IPS-NIHi11 (cell line): Measurements from ENCODE around the gene FOXJ3.
"Not testable (repeated sequence)": the region's sequence is repeated elsewhere in the genome, so short reads cannot be mapped to it uniquely, and the experiment has no call there.

Source experiments
- DNase-seq: peaks from one replicate; pipeline ENCODE4 v3.0.0; 2012; ENCODE audit warnings: mixed read lengths, low spot score

The FOXJ3 gene

DNA sequence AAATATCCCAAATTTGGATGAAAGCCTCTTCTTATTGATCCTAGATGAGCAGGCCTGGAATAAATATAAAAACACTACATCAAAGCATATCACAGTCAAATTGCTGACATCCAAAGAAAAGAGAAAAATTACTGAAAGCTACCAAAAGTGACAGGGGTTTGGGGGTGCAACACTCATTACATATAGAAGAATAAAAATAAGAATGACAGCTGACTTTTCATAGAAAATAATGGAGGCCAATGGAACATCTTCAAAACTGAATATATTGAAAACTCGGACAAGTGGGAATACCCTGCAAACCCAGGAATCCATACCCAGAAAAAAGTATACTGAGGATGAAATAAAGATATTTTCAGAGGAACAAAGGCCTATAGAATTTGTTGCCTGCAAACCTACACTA, 84.0 kb downstream of the FOXJ3 start:
- DNase-seq, result no peak

DNA sequence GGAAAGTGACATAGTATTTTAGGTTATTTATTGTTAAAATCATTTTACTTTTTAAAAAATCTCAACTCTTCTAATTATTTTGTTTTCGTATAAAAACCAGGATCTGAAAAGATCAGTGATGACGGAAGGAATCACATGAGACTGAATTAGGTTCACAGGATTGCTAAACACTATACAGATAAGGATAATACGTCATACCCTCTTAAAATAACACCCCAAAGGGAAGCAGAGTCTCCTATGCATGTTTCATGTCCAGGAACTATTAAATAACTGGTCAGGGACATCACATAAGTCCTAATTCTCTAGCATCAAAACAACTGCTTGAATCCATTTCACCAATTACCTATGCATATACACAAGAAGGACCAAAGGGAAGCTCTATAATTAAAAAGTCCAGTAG, 84.9 kb downstream of the FOXJ3 start:
- DNase-seq, result no peak

DNA sequence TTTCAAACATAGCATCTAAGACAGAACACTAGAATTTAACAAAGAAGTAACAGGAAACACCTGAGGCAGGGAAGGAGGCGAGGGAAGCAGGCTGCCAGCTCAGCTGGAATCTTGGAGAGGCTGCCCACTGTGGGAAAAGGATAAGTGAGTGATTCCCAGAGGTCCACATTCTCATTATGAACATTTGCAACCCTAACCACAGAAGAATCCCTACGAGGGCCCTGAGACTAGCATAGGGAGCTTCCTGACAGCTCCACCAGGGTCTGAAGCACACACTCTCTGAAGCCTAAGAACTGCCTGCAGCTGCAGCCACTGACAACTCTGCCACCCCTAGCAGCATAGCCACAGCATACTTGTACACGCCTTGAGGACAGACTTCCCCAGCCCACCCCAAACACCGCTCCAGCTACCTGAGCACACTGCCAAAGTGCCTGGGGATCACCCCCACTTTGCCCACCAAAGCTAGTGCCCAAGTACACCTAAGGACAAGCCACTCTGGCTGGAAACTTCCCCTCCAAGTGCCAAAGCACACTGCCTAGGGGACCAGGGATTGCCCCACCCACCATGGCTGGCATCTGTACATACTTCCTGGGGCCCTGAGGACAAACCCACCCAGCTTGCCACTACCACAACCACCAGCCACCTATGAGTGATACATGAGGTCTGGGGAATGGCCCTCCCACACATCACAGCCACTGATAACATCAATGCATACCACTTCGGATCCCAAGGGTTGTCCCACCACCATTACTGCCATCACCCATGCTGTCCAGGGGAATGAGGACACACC, 93.9 kb downstream of the FOXJ3 start:
- DNase-seq, result no peak

DNA sequence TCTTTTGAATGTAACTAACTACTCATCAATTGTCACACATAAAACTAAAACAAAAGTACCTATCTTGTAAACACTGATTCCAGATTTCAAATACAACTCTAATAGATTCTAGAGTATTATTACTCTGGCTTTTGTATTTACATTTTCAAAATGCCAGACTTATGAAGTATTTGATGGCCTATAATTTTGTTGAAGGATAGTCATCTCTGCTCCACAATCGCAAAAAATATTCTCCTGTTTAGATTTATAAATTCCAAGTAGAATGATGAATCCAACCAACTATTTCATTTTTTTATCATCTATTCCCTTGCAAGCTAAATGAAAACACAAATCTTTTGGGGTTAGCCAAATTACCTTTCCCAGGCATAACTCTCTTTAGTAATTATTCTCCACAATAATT, 95.5 kb downstream of the FOXJ3 start:
- no peak for DNase-seq

DNA sequence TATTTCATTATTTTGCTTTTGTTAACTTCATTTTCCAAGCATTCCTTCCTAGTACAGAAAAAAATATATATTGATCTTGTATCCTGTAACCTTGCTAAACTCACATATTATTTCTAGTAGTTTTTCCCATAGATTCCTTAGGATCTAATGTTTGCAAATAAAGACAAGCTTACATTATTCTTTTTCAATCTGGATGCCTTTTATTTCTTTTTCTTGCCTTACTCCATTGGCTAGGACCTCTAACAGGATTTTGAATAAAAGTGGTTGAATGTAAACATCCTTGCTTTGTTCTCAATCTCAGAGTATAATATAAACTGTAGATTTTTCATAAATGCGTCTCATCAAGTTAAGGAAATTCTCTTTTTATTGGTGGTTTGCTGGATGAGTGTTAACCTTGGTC, 96.0 kb downstream of the FOXJ3 start:
- DNase-seq, result no peak

DNA sequence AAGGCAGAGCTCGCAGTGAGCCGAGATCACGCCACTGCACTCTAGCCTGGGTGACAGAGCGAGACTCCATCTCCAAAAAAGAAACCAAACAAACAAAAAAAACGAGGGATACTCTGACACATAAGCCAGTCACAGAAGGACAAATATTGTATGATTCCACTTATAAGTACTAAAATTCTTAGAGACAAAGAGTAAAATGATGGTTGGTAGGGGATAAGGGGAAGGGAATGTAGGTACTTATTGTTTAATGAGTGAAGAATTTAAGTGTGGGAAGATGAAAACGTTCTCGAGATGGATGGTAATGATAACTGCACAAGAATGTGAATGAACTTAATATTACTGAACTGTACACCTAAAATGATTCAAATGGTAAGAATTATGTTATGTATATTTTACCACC, 103.8 kb downstream of the FOXJ3 start:
- DNase-seq, result no peak

DNA sequence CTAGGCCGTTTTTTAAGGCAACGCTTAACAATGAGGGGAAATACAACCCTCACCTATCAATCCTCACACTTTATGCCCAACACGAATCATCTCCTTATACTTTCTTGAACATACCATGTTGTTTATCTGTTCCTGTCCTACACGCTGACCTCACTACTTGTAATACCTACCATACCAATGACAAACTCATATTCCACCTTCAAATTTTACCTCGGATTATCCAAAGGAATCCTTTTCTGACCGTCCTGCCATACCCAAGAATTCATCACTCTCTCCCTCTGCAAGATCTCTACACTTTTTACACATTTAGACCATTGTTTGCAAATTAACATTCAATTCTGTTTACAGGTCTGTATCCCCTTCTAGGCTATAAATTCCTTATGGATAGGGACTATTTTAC, 106.1 kb downstream of the FOXJ3 start:
- DNase-seq, result no peak

DNA sequence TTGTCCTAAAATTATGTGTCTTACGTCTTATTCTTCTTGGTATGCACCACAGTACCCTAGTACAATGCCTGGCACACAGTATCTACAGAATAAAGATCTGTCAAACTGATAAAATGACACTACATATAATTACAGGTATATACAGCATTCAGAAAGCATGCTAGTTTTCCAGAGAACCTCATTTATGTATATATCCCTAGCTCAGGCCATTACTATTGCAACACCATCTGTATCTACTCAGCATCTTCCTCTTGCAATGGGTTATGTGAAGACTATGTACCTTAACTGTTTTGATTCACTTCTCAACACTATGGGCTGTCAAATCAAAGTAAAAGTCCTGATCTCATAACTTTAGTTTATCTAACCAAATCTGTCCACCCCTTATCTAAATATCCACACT, 112.0 kb downstream of the FOXJ3 start:
- DNase-seq, result no peak

DNA sequence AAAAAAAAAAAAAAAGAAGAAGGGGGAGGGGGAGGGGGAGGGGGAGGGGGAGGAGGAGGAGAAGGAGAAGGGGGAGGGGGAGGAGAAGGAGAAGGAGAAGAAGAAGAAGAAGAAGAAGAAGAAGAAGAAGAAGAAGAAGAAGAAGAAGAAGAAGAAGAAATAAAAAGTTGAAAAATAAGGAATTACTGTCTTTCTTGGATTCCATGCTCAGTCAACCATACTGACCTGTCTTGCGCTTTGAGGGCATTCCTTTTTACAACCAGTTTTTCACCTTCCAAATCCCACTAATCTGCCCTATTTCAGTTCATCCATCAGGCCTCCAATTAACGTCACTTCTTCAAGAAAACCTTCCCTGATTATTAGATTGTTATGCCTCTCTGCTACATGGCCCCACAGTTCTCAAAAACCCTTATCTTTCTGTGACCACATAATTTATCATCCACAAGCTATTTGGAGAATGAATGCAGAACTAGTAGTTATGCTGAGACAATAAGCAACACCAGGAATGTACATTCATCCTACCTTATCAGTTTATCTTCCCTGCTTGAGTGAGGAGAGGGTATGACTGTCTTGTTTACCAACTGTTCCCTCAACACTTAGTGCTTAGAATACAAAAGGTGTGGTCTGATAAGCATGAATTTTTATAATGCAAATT, 113.0 kb downstream of the FOXJ3 start:
- DNase-seq, result no peak

DNA sequence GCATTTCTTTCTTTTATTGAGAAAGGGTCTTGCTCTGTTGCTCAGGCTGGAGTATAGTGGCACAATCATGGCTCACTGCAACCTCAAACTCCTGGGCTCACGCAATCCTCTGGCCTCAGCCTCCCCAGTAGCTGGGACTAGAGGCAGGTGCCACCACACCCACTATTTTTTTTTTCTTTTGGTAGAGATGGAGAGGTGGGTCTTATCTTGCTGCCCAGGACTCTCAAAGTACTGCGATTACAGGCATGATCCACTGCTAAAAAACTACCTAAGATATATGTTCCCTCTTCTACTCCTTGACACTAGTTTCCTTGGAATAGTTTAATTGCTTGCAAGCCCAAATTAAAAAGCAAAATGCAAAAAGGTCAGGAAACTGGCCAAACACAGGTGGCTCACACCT, 113.6 kb downstream of the FOXJ3 start:
- no peak for DNase-seq

DNA sequence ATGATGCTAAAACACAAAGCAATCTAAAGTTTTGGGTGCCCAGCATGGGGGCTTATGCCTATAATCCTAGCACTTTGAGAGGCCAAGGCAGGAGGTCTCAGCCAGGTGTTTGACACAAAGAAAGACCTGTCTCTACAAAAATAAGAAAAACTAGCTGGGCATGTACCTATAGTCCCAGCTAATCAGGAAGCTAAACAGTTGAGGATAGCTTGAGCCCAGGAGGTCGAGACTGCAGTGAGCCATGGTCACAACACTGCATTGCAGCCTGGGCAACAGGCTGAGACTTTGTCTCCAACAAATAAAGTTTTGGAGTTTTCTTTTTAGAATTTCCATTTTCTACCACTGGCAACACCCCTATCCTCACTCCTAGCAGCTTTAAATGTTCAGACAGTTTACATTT, 115.4 kb downstream of the FOXJ3 start:
- DNase-seq, result no peak

DNA sequence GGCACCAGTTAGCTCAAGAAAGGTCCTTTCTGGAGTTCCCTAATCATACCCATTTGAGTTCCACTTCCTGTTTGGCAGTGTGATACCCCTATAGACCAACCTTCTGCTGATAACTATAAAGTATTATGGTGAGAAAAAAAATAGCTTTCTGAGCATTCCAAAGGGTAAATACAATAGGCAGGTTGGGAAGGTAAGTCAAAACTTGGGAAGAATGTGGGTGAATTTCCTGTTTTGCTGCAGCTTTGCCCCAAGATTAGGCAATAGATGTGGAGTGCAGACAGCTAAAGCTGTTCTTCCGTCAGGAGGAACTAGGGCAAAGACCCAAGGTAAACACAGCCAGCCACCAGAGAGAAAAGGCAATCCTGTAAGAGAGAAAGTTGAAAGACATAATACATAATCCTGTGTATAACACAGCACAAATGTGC, 120.6 kb downstream of the FOXJ3 start:
- no peak for DNase-seq

DNA sequence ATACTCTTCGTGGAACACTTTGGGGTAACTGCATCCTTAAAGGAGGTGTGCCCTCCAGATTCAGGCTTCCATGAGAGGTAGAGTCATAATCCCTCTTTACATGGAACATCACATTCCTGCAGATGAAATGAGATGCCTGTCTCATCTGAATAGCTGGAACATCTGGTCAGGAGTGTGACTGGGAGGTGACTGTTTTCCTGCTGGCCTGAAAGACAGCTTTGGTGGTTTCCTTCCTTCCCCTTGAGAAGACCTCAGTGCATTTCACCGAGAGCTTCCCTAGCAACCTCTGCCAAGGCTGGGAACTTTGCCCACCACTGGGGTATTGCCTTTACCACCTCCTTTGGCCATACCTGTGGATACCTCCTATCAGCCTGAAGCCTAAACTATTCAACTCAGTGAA, 123.8 kb downstream of the FOXJ3 start:
- DNase-seq, result no peak

DNA sequence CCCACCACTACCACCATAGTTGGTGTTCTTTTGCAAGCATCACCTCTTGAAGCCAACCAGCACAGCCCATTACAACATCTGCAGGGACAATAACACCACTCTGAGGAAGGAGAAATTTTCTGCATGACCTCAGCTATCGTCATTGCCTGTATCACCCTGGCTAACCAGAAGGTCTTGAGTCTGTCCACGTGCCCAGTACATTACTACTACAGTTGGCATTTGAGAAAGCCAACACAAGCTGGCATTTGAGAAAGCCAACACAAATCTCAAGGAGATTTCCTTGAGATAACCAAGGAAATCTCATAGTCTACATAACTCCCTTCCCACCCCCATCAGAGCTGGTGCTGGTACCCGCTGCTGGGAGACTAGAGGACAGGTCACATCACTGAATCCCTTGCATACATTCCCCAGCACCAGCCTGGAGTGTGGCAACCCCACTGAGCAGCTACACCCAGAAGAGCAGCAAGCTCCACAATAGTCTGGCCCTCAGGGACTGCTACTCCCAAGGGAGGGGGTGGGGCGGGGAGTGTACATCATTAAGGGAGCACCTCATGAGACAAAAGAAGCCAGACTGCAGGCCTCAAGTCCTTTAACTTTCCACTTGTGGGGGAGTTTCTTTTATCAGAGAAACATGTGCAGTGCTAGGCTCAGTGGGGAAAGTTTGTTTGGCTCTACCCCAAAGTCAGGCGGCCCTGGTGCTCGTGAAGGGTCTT, 124.5 kb downstream of the FOXJ3 start:
- no peak for DNase-seq

DNA sequence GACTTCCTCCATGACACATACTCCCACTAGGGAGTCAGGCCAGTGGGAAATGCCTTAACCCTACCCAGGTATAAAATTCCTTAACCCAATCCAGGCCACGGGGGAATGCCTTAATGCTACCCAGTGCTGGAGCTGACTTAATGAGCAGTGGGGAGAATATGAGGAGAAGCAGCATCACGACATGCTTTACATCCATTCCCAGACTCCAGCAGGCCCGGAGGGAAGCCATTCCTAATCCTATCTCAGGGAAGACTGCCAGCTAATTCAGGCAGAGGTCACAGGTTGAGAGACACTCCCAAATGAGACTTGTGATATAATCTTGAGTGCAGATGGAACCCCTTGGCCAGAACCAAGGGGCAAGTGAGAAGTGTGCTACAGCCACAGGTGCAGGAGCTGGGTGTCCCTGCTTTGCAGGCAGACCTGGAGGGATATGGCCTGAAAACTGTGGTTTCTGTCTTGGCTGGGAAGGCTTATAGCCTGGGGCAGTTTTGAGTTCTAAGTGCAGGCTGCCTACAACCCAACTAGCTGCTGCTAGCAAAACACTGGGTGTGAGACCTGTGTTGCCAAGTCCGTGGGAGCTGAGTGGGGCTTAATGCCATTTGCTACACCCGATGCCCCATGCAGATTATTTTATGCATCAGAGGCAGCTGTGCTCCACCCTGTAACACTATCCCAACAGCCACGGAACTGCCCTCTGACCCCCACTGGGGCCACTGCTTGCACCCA, 125.3 kb downstream of the FOXJ3 start:
- no peak for DNase-seq

DNA sequence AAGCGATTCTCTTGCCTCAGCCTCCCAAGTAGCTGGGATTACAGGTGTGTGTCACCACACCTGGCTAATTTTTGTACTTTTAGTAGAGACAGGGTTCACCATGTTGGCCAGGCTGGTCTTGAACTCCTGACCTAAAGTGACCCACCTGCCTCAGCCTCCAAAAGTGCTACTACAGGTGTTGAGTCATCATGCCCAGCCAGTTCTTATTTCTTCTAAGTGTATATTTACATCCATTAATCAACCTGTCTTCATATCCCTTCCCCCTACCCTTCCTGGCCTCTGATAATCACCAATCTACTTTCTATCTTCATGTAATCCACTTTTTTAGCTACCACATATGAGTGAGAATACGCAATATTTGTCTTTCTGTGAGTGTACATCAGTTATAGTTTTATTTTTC, 128.1 kb downstream of the FOXJ3 start:
- not testable (repeated sequence) for DNase-seq

DNA sequence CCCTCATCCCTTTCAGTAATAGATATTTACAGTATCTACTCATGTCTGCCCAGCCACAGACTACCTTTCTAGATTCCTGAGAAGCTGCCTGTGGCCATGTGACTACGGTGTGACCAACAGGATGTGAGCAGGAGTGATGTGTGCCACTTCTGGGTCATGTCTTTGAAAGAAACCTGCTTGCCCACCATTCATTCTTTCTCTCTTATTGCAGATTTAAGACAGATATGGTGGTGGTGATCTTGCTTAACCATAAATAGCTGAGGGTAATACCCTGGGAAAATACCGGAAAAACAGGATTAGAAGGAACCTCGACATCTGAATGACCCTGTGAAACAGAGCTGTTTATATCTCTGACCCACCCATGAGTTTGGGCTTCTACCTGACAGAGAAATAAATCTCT, 128.9 kb downstream of the FOXJ3 start:
- DNase-seq, result no peak

DNA sequence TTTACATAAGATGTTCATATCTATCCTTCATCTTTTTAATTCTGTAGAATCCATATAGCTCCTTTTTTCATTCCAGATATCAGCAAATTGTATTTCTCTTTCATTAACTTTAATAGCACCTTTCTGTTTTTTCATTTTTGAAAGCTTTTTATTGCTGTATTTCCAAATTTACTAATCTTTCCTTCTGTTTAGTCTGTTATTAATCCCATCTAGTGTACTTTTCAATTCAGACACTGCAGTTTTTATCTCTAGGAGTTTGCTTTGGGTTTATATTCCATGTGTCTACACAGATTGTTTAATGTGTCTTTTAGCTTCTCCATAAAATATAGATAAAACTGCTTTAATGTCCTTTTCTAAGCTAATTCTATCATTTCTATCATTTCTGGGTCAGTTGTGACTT, 133.0 kb downstream of the FOXJ3 start:
- DNase-seq, result no peak

DNA sequence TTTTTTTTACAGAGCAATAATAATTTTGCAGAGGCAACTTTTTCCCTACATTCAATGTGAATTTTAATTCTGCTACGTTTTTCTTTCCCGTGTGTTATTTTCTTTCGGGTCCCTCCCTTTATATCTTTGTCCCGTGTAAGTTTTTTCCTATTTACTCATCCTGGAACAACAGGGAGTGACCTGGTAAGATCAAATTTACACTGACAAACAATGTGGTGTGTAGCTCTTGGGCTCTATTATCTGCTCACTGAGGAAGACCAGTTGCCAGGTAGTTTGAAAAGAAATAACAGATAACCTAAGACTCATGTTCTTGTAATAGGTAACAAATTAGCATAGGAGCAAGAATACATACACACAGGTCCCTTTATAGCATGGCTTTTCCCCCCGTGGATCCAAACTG, 136.8 kb downstream of the FOXJ3 start:
- DNase-seq, result no peak

DNA sequence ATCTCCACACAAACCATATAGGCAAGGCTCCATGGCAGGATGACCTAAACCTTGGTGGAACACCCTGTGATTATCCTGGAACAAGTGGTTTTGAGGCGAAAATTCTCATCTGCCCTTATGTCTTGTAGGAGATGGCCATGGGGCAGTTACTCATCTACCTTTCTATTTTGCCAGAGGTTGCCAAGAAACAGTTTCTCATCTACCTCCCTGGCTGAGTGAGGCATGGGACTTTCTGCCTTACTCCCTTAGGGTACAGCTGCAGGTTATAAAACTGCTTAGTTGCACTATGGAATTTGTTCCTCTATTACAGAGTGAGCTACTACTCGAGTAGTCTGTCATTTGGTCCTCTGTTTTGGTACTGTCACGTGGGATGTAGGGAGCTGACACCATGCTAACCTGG, 139.2 kb downstream of the FOXJ3 start:
- DNase-seq, result no peak

DNA sequence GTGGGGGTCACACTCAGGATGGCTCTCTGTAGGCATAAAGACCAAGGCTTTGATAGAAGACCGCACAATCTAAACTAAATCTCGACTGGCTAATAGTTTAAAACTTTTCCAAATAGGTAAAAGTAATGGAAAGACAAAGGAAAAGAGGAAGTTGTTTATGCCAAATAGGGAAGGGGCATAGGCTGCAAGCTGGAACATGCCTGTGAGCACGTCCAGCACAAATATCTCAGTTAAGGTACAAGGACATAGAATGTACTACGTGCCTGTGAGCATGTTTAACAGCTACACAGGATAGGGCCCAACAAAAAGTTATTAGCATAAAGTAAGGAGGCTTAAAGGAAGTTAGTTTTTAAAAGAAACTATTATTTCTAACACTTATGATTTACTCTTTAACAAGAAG, 142.9 kb downstream of the FOXJ3 start:
- no peak for DNase-seq

DNA sequence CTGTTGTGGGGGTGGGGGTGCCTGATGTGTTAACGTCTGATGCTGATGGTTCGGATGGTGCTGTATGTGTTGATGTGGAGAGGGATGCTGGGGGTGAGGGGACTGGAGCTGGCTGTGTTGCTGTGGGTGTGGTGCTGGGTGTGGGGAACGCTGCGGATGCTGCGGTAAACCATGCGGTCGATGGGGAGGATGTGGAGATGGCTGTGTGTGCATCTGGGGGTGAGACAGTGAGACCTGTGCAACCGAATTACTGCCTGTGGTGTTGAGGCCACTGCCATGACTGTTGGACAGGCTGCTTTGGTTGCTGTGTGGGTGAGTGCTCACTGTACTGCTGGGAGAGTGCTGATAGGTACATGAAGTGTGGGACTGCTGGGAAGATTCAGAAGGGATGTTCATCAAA, 143.7 kb downstream of the FOXJ3 start:
- DNase-seq, result no peak
